Activated CD8-positive, alpha-beta memory T cell treated with anti-CD3 and anti-CD28 coated beads, Interleukin-2, amount 50 U/mL, for 24 hours (primary cell): ENCODE measurements around the gene APEX1.
"Not testable (repeated sequence)": the region's sequence is repeated elsewhere in the genome, so short reads cannot be mapped to it uniquely, and the experiment has no call there.

ENCODE experiments used
- DNase-seq: peaks from one replicate; pipeline ENCODE4 v3.0.0-alpha.2; 2020; ENCODE audit errors: extremely low read depth

APEX1 gene

DNA sequence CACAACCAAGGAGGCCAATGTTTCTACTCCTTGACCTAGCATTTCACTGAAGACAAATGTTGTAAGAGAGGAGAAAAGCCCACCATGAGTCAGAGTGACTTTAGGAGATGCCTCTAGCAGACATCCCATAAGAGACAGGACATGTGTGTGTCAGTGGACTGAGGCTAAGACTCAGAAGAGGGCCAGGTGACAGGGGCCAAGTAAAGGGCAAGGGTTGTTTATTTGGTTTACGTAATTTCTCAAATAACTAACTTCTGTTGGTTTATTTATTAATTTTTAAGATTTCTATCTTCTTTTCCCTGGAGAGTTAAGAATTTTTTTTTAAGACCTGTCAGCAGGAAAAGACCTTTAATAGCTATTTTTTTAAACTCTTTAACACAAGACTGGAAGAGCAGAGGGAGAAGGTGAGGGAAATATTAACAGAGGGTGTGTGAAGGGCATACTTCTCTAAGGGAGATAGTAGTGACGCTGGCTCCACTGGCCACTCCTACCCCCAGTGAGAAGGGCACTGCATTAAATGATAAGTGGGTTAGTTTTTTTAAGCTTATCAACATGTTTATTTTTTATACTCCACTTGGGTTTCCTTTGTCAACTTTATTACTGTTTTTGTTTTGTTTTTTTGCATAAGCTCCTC, 17.6 kb downstream of the APEX1 start:
- DNase-seq = no peak

DNA sequence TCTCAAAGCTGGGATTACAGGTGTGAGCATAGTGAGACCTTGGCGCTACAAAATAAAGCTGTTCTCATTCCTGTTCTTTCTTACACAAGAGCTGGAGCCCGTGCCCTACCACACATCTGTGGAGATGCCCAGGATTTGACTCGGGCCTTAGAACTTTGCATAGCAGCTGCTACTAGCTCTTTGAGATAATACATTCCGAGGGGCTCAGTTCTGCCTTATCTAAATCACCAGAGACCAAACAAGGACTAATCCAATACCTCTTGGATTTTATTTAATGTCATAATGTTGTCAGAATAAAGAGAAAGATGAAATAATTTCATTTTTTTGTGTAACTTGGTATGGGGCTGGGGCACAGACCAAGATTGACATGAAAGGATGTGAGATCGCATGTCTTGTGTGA, 21.8 kb downstream of the APEX1 start:
- no peak for DNase-seq

DNA sequence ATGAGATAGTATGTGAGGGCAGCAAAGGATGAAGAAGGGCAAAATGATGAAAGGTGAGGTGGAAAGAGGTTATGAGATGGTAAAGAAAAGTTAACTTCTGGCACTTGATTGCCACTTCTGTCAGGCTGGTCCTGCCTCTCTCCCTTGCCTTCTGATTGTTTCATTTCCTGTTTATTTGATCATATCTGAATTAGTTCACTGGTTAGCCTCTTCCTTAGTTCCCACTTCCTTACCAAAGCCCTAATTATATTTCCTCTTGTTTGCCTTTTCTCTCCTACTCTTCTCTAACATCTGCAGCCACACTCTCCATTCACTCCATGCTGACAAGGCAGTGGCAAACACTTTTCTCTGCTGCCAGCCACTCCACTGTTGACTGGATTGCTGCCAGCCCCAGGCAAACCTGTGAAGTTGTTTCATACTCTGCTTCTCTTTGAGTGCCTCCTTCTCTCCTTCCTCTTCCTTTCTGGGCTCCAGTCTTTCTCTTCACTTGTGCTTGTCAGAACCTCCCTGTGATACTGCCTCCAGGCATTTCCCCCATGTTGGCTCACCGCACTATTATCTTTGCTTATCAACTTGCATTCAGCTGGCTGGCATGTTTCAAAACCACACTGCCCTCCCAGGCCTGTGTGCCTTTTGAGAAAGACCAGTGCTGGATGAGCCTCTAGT, 22.3 kb downstream of the APEX1 start:
- no peak for DNase-seq

DNA sequence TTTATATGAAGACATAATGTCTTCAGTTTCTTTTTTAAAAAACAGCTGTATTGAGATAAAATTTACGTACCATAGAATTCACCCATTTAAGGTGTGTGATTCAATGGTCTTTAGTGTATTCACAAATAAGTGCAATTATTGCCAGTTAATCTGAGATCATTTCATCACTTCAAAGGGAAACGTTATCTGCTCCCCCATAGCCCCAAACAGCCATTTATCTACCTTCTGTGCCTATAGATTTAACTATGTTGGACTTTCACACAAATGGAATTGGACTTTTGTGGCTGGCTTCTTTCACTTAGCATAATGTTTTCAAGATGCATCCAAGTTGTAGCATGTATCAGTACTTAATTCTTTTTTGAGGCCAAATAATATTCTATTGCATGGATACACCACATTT, 23.9 kb downstream of the APEX1 start:
- no peak for DNase-seq

DNA sequence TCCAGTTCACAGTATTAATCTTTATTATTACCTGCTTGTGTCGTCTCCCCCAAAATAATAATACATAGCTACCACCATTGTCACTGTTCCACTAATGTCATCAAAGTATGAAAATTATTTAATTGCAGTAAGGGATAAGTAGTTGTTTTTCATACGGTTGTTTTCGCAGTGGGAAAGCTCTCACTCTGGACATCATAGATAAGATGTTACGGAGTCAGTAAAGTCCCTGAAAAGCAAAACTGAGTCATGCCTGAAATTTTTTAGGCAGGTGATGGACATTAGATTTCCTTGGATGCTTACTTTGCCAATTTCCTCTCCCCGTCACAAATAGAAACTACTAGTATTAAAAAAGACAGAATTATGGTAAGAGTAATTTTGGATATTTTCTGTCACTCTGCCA, 27.4 kb downstream of the APEX1 start:
- no peak for DNase-seq

DNA sequence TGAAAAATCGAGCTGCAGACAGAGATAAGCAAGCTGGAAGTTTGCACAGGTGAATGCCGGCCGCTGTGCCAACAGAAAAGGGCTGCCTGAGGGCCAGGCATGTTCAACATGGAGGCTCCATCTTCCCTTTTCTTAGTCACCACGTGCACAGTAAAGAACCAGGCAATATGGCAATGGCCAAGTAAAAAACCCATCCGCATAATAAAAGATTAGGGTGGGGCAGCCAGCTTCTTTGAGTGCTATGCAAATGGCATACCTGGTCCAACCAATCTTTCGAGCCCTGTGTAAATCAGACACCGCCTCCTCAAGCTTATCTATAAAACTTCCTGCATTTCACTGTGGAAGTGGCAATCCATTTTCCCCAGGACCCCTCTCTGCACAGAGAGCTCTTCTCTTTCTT, 30.9 kb downstream of the APEX1 start:
- DNase-seq = no peak

DNA sequence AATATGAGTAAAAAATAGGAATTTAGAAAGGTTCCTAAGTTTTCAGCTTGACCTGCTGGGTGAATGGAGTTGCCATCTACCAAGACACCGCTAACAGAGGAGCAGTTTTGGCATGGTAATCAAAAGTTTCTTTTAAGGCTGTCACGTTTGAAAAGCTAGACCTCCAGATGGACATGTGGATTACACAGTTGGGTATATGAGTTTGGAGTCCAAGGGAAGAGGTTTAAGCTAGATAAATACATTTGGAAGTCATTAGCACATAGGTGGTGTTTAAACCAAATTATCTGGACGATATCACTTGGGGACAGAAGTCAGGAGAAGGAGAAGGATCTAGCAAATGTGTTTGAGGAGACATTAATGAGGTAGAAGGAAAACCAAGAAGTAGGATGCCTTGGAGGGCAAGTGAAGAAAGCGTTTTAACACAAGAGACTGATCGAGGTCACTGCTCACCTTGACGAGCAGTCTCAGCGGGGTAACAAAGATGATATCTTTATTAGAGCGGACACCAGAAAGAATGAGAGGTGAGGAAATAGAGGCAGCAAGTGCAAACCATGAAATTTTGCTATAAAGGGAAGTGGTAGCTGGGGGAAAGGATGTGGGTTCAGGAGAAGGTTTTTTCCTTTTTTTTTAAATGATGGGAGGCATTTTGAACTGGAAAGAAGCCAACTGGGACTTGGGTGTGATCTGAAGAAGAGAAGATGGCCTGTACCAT, 31.8 kb downstream of the APEX1 start:
- DNase-seq = no peak

DNA sequence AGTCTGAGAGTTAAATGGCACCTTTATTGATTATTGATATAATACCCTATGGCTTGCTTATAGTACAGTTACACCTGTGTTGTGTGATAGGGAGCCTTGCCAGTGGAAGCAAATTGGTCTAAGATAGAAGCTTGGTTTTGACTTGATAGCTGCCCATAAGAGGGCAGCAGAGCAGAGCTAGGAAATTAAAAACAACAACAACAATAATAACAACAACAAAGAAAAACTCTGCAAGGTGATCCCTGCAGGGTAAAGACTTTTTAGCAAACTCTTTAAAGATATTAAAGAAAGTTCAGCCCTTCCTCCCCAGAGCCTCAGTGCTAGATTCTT, 32.3 kb downstream of the APEX1 start:
- DNase-seq = no peak

DNA sequence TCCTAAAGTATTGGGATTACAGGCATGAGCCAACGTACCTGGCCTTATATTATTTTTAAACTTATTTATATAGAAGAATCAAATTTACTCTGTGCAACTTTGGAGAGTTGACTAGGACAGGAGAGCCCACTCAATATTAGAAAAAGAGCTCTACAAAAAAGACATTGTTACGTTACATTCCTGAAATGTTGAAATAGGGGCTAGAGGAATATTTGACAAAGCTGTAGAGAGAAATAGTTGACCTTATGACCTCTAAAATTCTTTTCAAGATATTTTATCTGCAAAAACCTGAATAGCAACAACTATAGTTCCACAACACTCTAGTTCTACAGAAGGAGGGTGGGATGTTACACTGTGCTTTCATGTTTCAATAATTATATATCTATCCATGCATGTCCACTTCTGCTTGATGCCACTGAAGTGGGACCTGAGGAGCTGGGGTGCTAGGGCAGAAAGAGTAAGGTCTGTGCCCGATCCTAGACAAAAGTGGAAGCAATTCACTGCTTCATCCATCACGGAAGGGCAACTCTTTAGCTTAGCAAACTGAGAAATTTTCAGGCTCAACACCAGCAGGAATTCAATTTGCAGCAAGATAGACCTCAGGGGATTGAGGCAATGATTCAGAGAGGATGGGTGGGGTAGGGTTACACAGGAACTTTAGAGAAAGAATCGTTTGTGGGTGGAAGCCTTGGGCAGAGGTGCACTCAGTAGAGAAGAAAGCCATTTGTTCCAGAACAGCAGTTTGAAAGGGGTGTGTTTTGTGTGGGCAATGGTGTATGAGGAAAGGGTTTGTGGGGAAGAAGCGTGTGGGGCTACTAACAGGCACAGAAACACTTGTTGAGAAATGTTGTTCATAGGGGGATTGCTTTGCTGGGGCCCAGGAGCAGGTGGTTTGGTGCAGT, 34.3 kb downstream of the APEX1 start:
- DNase-seq = no peak

DNA sequence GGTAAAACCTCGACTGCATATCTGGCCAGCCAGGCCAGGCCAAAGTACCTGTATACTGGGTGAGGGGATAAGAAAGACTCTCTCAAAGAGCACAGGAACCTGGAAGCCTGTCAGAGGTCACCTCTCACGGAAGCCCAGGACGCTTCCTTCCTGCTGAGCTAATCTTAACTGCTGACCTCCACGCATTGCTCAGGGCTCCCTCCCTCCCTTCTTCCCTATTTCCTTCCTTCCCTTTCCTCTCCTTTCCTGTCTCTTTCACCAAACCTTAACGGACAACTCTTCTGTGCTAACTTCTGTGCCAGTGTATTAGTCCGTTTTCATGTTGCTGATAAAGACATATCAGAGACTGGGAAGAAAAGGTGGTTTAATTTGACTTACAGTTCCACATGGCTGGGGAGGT, 35.5 kb downstream of the APEX1 start:
- no peak for DNase-seq

DNA sequence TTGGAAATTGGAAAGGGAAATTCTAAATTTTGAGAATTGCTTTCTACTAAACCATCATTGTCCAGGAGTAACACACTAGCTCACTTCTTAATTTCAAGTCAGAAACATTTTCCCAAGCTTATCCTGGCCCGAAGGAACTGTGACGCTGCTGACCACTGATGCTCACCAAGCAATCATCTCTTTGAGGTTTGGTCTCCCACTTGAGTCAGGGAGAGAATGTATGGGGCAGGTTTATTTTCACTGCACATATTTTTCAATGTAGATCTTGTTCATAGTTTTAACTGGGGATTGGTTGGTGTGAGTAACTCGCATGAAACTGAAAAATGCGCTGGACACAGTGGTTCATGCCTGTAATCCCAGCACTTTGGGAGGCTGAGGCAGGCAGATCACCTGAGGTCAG, 37.5 kb downstream of the APEX1 start:
- no peak for DNase-seq

DNA sequence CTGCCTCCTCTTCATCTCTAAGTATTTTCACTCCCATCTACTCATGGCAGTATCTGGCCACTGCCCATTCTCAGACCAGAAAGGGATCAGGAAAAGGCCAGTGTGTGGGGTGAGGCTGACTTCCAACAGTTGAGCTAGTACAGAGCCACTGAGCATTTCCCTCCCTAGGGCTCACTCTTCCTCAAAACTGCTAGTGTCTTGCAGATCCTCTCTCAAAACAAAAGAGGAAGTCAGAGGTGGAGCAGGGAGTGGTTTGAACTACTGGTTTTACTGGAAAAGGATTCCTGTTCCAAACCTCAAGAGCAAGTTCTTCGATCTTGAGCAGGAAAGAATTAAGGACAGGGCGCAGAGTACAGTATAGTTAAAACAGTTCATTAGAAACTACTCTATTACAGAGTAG, 38.6 kb downstream of the APEX1 start:
- no peak for DNase-seq

DNA sequence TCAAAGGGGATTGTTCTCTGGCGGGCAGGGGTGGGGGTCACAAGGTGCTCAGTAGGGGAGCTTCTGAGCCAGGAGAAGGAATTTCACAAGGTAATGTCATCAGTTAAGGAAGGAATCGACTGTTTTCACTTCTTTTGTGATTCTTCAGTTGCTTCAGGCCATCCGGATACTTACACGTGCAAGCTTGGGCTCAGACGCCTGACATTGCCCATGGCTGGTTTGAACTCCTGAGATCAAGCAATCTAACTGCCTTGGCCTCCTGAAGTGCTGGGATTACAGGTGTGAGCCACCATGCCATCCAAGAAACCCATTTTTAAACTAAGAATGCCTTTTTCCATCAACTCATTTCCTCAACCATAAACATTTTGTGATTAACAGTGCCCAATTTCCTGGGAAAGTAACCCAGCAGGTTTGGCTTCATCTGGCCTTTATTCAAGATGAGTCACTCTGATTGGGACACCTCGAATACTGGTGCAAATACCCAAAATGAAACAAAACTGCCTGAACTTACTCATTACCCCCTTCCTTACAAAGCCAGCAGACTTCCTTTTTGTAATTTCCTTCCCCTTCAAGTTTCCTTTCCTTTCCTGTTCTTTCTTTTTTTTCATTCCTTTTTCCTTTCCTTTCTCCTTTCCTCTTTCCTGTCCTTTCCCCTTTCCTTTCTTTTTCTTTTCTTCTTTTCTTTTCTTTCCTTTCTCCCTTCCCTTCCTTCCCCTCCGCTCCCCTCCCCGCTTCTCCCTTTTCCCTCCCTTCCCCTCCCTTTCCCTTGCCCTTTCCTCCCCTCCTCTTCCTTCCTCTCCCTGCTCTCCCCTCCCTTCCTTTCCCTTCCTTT, 40.1 kb downstream of the APEX1 start:
- no peak for DNase-seq

DNA sequence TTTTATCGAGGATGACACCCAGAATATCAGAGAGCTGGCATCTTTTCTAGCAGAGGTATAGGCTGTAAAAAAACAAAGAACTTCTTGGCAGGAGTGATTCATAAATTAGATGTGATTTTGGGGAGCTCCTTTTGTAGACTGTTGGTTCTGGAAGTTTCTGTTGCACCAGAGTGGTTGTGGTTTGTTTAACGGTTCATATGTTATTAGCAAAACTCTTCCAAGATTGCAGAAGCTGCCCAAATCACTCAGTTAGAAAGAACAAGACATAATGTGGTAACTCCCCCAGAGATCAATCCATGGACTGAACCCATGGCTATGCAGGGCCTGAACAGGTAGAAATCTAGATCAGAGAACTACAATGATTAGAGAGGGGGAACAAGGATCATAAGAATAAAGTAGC, 43.6 kb downstream of the APEX1 start:
- DNase-seq = no peak

DNA sequence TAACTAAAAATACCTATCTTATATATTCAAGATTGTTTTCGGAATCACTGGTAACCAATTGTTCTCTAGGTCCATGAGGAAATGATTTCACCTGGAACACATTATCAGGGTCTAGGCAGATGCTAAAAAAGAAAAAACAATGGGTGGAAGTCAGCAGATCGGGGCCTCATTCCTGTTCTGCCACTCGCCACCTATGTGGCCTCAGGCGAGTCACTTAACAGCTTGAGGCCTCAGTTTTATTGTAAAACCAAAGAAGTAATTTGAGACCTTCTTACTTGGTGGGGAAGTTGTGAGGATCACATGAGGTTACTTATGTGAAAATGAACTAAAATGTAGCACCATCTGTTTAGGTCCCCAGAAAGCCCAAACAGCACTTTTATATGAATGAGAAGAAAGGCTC, 44.1 kb downstream of the APEX1 start:
- no peak for DNase-seq

DNA sequence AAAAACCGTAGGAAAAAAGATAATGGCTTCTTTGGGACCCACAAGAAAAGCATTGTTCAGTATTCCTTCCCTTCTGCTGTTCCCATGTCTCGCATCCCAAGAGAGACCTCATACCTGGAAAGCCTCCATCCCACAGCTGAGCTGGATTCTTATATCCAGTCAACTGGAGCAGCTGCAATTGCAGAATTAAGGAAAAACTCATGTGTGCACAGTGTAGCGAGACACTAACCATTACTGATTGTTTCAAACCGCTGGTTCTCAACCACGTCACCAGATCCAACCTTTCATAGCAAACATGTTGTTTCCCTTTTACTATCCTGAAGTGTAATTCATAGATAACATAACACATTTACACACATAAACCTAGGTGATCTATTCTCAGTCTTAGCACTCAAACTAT, 44.9 kb downstream of the APEX1 start:
- DNase-seq = no peak

DNA sequence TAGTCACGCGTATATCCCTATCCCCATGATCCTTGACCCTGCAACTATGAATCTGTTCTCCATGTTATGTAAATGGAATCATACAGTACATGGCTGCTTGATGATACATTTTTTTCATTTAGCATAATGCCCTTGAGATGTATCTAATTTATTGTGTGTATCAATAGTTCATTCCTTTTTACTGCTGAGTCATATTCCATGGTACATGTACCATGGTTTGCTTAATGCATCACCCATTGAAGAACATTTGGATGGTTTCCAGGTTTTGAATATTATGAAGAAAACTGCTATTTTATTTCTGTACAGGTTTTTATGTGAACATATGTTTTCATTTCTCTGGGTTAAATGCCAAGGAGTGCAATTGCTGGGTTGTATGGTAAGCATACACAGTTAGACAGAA, 46.3 kb downstream of the APEX1 start:
- no peak for DNase-seq

DNA sequence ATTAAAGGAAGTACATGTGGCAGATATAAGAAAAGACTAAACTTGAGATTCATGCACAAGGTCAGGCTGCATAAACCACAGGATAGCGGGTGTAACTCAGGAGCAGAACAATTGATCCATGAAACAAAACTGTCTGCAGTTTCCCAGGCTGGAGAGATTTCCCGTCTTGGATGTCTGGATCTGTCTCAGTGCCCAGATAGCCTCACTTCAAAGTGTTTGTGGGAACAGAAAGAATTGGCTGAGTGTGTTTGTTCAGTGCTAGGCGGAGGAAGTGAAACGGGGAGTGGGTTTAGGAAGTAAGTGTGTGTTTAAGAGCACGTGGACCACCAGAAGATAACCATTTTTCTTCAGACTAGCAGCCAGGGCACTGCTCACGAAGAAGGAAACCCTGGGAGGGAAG, 48.9 kb downstream of the APEX1 start:
- no peak for DNase-seq

DNA sequence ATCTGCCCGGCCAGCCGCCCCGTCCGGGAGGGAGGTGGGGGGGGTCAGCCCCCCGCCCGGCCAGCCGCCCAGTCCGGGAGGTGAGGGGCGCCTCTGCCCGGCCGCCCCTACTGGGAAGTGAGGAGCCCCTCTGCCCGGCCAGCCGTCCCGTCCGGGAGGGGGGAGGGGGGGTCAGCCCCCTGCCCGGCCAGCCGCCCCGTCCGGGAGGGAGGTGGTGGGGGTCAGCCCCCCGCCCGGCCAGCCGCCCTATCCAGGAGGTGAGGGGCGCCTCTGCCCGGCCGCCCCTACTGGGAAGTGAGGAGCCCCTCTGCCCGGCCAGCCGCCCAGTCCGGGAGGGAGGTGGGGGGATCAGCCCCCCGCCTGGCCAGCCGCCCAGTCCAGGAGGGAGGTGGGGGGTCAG, 51.2 kb downstream of the APEX1 start:
- DNase-seq = not testable (repeated sequence)

DNA sequence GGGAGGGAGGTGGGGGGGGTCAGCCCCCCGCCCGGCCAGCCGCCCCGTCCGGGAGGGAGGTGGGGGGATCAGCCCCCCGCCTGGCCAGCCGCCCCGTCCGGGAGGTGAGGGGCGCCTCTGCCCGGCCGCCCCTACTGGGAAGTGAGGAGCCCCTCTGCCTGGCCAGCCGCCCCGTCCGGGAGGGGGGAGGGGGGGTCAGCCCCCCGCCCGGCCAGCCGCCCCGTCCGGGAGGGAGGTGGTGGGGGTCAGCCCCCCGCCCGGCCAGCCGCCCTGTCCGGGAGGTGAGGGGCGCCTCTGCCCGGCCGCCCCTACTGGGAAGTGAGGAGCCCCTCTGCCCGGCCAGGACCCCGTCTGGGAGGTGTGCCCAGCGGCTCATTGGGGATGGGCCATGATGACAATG, 51.7 kb downstream of the APEX1 start:
- not testable (repeated sequence) for DNase-seq
